Osteocyte (in vitro differentiated cells): ENCODE measurements around the gene AK8. TPM values are rescaled to one million over a fixed set of nuclear protein-coding genes. Genes with fewer than 3 reads are reported as not detected.

ENCODE experiments used
- DNase-seq: peaks from one replicate; pipeline ENCODE4 v3.0.0; 2021; ENCODE audit warnings: mixed read lengths; ENCODE audit not compliant: unreplicated experiment; ENCODE audit errors: extremely low spot score
- H3K27ac Mint-ChIP-seq: one replicate; pipeline ENCODE4 v1.8.0; 2021; ENCODE audit warnings: mild to moderate bottlenecking, mixed read lengths; ENCODE audit not compliant: unreplicated experiment
- H3K27me3 Mint-ChIP-seq: one replicate; pipeline ENCODE4 v1.8.0; 2021; ENCODE audit warnings: mixed read lengths; ENCODE audit not compliant: unreplicated experiment
- H3K36me3 Mint-ChIP-seq: one replicate; pipeline ENCODE4 v1.8.0; 2021; ENCODE audit warnings: mixed read lengths; ENCODE audit not compliant: unreplicated experiment
- H3K4me1 Mint-ChIP-seq: one replicate; pipeline ENCODE4 v1.8.0; 2021; ENCODE audit warnings: mixed read lengths; ENCODE audit not compliant: unreplicated experiment
- H3K4me3 Mint-ChIP-seq: one replicate; pipeline ENCODE4 v1.8.0; 2021; ENCODE audit warnings: mild to moderate bottlenecking, moderate library complexity, mixed read lengths; ENCODE audit not compliant: unreplicated experiment
- H3K9me3 Mint-ChIP-seq: one replicate; pipeline ENCODE4 v1.8.0; 2021; ENCODE audit warnings: mixed read lengths; ENCODE audit not compliant: unreplicated experiment
- CTCF ChIP-seq: fragments of 200-600 bp; sonication (generic); IDR thresholded peaks from 2 replicates; pipeline ENCODE4 v1.5.0; 2021; ENCODE audit warnings: antibody characterized with exemption, mild to moderate bottlenecking, moderate library complexity
- total RNA-seq: library from RNA; stranded (reverse); gene quantifications from 2 replicates; pipeline ENCODE4 v1.2.1, GENCODE V29; 2021

The AK8 gene
- total RNA-seq, 1 donor from 2014 or later, result 0.91 TPM

- Mint-ChIP-seq H3K4me3 (no peak overlapping the region), H3K27me3 (peaks cover 44% of the 10 kb centered on the region), H3K4me1 (no peaks in the 10 kb centered on the region), H3K9me3 (no peaks in the 10 kb centered on the region), H3K36me3 (no peaks in the 10 kb centered on the region), H3K27ac (no peak overlapping the region)
- DNase-seq, result no peak
- no peak for TF ChIP-seq CTCF
Measured at GRCh38 chr9:132833550-132834121, 44.4 kb downstream of the AK8 start.

- H3K36me3 Mint-ChIP-seq, result no peaks in the 10 kb centered on the region
- no peaks in the 10 kb centered on the region for H3K4me1 Mint-ChIP-seq
- no peak overlapping the region for H3K4me3 Mint-ChIP-seq
- no peak for DNase-seq
- no peaks in the 10 kb centered on the region for H3K9me3 Mint-ChIP-seq
- H3K27ac Mint-ChIP-seq, result no peak overlapping the region
- TF ChIP-seq CTCF, result no peak
- peaks cover 44% of the 10 kb centered on the region for H3K27me3 Mint-ChIP-seq
Measured at GRCh38 chr9:132832171-132832881, 45.8 kb downstream of the AK8 start.

- Mint-ChIP-seq H3K27ac (no peak overlapping the region), H3K4me3 (no peak overlapping the region), H3K36me3 (no peaks in the 10 kb centered on the region), H3K9me3 (no peaks in the 10 kb centered on the region), H3K27me3 (peaks cover 45% of the 10 kb centered on the region), H3K4me1 (no peaks in the 10 kb centered on the region)
- no peak for TF ChIP-seq CTCF
- DNase-seq, result no peak
Measured at GRCh38 chr9:132828201-132828770, 49.8 kb downstream of the AK8 start.

- Mint-ChIP-seq H3K9me3 (no peaks in the 10 kb centered on the region), H3K4me1 (no peaks in the 10 kb centered on the region), H3K27ac (no peak overlapping the region), H3K27me3 (peaks cover 40% of the 10 kb centered on the region), H3K36me3 (no peaks in the 10 kb centered on the region), H3K4me3 (no peak overlapping the region)
- DNase-seq, result no peak
- TF ChIP-seq CTCF, result no peak
Measured at GRCh38 chr9:132827366-132827765, 50.7 kb downstream of the AK8 start.

GRCh38 chr9:132826621-132827365 is 51.3 kb downstream of the AK8 start:
- H3K4me1 Mint-ChIP-seq, result no peaks in the 10 kb centered on the region
- H3K36me3 Mint-ChIP-seq, result no peaks in the 10 kb centered on the region
- peaks cover 36% of the 10 kb centered on the region for H3K27me3 Mint-ChIP-seq
- no peak overlapping the region for H3K4me3 Mint-ChIP-seq
- TF ChIP-seq CTCF, result no peak
- H3K27ac Mint-ChIP-seq, result no peak overlapping the region
- DNase-seq, result no peak
- no peaks in the 10 kb centered on the region for H3K9me3 Mint-ChIP-seq
